ENCODE measurements around the gene CAPN10.

DNA sequence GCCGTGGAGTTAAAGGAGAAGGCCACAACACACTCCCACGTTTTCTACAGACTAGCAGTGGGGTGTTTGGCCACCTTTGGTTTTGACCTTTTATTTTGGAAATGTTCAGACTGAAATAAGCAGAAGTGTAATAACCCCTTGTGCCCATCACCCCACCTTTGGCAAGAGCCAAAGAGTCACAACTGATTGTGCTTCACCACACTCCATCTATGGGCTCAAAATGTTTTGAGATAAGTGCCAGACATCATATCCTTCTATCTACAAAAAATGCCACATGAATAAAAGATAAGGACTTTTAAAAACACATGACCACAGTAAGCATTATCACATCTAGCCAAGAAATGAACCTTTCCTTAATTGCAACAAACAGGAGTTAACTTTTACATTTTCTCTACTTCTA lies 28.9 kb downstream of the CAPN10 start:
- TF ChIP-seq, protein P1, sequence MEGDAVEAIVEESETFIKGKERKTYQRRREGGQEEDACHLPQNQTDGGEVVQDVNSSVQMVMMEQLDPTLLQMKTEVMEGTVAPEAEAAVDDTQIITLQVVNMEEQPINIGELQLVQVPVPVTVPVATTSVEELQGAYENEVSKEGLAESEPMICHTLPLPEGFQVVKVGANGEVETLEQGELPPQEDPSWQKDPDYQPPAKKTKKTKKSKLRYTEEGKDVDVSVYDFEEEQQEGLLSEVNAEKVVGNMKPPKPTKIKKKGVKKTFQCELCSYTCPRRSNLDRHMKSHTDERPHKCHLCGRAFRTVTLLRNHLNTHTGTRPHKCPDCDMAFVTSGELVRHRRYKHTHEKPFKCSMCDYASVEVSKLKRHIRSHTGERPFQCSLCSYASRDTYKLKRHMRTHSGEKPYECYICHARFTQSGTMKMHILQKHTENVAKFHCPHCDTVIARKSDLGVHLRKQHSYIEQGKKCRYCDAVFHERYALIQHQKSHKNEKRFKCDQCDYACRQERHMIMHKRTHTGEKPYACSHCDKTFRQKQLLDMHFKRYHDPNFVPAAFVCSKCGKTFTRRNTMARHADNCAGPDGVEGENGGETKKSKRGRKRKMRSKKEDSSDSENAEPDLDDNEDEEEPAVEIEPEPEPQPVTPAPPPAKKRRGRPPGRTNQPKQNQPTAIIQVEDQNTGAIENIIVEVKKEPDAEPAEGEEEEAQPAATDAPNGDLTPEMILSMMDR (IDR thresholded peaks at IDR 0.05 in 4 of 5, conservative IDR thresholded peaks at IDR 0.05 in 1 of 5): no peak
- no peak for TF ChIP-seq POLR2A (IDR thresholded peaks at IDR 0.05)
